Heart right ventricle (tissue), 16 donors: ENCODE measurements around the gene ITSN1. TPM values are rescaled to one million over a fixed set of nuclear protein-coding genes. Genes with fewer than 3 reads are reported as not detected.

Experiments used
- ATAC-seq, 8 donors: fragments of 200-7000 bp; cut with Tn5 transposase; one replicate each; pipeline ENCODE4 v1.9.1; 2020; ENCODE audit warnings: mild to moderate bottlenecking in 8 of 8, moderate library complexity in 8 of 8, moderate number of reproducible peaks in 1 of 8
- DNase-seq, 2 donors: peaks; one replicate each; pipeline ENCODE4 v3.0.0-alpha.2; 2020
- H3K27ac ChIP-seq, 10 donors: fragments of 200-600 bp; sonication (generic) in 2 of 10; one replicate each; pipeline versions ENCODE4 v1.5.0 to v1.8.0; 2020 to 2022; ENCODE audit warnings: mild to moderate bottlenecking in 3 of 10
- H3K27me3 ChIP-seq, 7 donors: fragments of 200-600 bp; one replicate each; pipeline ENCODE4 v1.8.0; 2021 to 2022; ENCODE audit warnings: mild to moderate bottlenecking in 2 of 7
- H3K36me3 ChIP-seq, 9 donors: fragments of 200-600 bp; sonication (generic) in 1 of 9; one replicate each; pipeline versions ENCODE4 v1.5.0 to v1.8.0; 2020 to 2022; ENCODE audit warnings: mild to moderate bottlenecking in 2 of 9
- H3K4me1 ChIP-seq, 9 donors: fragments of 200-600 bp; sonication (generic) in 1 of 9; one replicate each; pipeline versions ENCODE4 v1.5.0 to v1.8.0; 2020 to 2022; ENCODE audit warnings: mild to moderate bottlenecking in 4 of 9
- H3K4me3 ChIP-seq, 10 donors: fragments of 200-600 bp; sonication (generic) in 2 of 10; one replicate each; pipeline versions ENCODE4 v1.5.0 to v1.8.0; 2020 to 2022; ENCODE audit warnings: mild to moderate bottlenecking in 7 of 10, moderate library complexity in 2 of 10
- H3K9me3 ChIP-seq, 11 donors: fragments of 200-600 bp in 10 of 11; sonication (generic) in 2 of 11; one replicate each; pipeline versions ENCODE4 v1.5.0 to v1.8.0; 2013 to 2022; ENCODE audit warnings: mild to moderate bottlenecking in 2 of 11, control low read depth in 1 of 11, moderate library complexity in 1 of 11
- CTCF ChIP-seq, 9 donors: fragments of 200-600 bp; sonication (generic) in 2 of 9; IDR thresholded peaks; one replicate each; pipeline versions ENCODE4 v1.5.0 to v1.8.0; 2021 to 2022; ENCODE audit warnings: antibody characterized with exemption in 9 of 9, mild to moderate bottlenecking in 5 of 9, moderate library complexity in 1 of 9
- whole genome bisulfite sequencing, 2 donors: extraction: QIAGEN DNeasy Blood & Tissue Kit; methylation state at CpG; one replicate each; pipeline ENCODE4 v1.1.7; 2013; ENCODE audit warnings: inconsistent platforms in 1 of 2; 5-methylcytosine and 5-hydroxymethylcytosine counted together
- intact Hi-C, 10 donors: fragments of 100-400 bp; cut with DNase I; formaldehyde crosslinking; loops; one replicate each; pipeline versions ENCODE4 v1.11.1 to v1.14.2; 2022
- polyA plus RNA-seq, 2 donors: library from polyadenylated mRNA; stranded (reverse); fragments of 200-250 nt; gene quantifications; one replicate each; pipeline ENCODE4 v1.2.3, GENCODE V29; 2013
- total RNA-seq, 10 donors: library from RNA; stranded (reverse); fragmentation: NEBNext Ultra II Directional in 3 of 10; extraction: Animal tissue kit (Norgen Biotek cat#: 25700) in 3 of 10; gene quantifications; one replicate each; pipeline versions ENCODE4 v1.2.1 to v1.2.4, GENCODE V29; 2021 to 2023
- donor health status: Arrhythmogenic right ventricular cardiomyopathy.
- donor health status: ischemic (EF 13 %, LVEDD 7.1; RV severe dilation, severe dysfunction).
- donor health status: healthy with polysubstance abuse.
- donor health status: DM: no; HTN: yes; CAD: no.
- donor health status: DM: no; HTN: no; CAD: no.
- donor health status: ischemic (EF 25% LVEDD 6.9; RV normal size, moderate dysfunction).
- donor health status: ischemic (EF 25% LVEDD 5.7; RV mildly dilated, moderate dysfunction).
- donor health status: healthy.
- donor health status: DM: yes; HTN: yes; CAD: no.
- donor health status: Ischemic cardiomyopathy.
- donor health status: ischemic (EF 35%, LVEDD 5.7; RV mildly dilated, moderate dysfunction).
- donor health status: nonischemic (EF 11% LVEDD 7.7; RV severe dilation, severe dysfunction).
- donor health status: DM: yes; HTN: yes; CAD: no.
- donor health status: PGD.
- donor health status: ischemic (EF 29% LVEDD 5.4; RV normal size, mild dysfunction).
- donor health status: nonischemic (EF 23%, LVEDD 6.1; RV moderate dilation, normal function).

The ITSN1 gene
- total and polyA plus RNA-seq, 12 donors: 14.6 to 47.3 (median 32.3) TPM

- H3K9me3 ChIP-seq: peaks cover 0 to 12% (median 0%) of the 10 kb centered on the region in 11 donors
- DNase-seq (no peak), ATAC-seq (no peak)
- TF ChIP-seq CTCF (IDR thresholded peaks at IDR 0.05): no peak
- no peak overlapping the region for H3K4me3 ChIP-seq
- H3K27ac ChIP-seq: no peak overlapping the region
- WGBS, 2 donors: 90 to 98% methylated on average over 2 of the region's 2 CpGs
- no peaks in the 10 kb centered on the region for H3K36me3 ChIP-seq
- intact Hi-C loops: loop anchor here in 2 of 10 donors (10.0 kb wide), 2 partner anchors 79 to 389 kb away; no protein-coding TSS in a partner anchor
- no peaks in the 10 kb centered on the region for H3K27me3 ChIP-seq
- H3K4me1 ChIP-seq: peaks cover 0 to 36% (median 8%) of the 10 kb centered on the region in 9 donors
Measured at GRCh38 chr21:33945652-33946270, 303.5 kb downstream of the ITSN1 start.

- peak overlapping the region in 8 of 10 donors; percentile 3 to 84 (median 43) for H3K27ac ChIP-seq
- DNase-seq (peak; percentile 47 to 48), ATAC-seq (peak; percentile 88 to 98 (median 92))
- peaks cover 0 to 52% (median 8%) of the 10 kb centered on the region in 9 donors for H3K4me1 ChIP-seq
- H3K4me3 ChIP-seq: peak overlapping the region in 6 of 10 donors; percentile 2 to 32 (median 20)
- H3K27me3 ChIP-seq: no peaks in the 10 kb centered on the region
- intact Hi-C loops: loop anchor here in 2 of 10 donors (10.0 kb wide), 2 partner anchors 77 to 387 kb away; no protein-coding TSS in a partner anchor
- WGBS, 2 donors: 34 to 44% methylated on average over 9 of the region's 9 CpGs
- H3K36me3 ChIP-seq: no peaks in the 10 kb centered on the region
- no peak for TF ChIP-seq CTCF (IDR thresholded peaks at IDR 0.05)
- H3K9me3 ChIP-seq: peaks cover 0 to 12% (median 0%) of the 10 kb centered on the region in 11 donors
Measured at GRCh38 chr21:33947451-33948095, 305.3 kb downstream of the ITSN1 start.

- WGBS, 2 donors: 45 to 48% methylated on average over 17 of the region's 17 CpGs
- DNase-seq: peak; percentile 30 to 50
Measured at GRCh38 chr21:33948096-33948950, 306.0 kb downstream of the ITSN1 start.

More at GRCh38 chr21:33948096-33948950, 306.0 kb downstream of the ITSN1 start:
- H3K27ac ChIP-seq: peak overlapping the region in 7 of 10 donors; percentile 3 to 84 (median 52)
- H3K9me3 ChIP-seq: peaks cover 0 to 12% (median 0%) of the 10 kb centered on the region in 11 donors
- no peaks in the 10 kb centered on the region for H3K27me3 ChIP-seq
- peak overlapping the region in 6 of 10 donors; percentile 2 to 32 (median 20) for H3K4me3 ChIP-seq
- intact Hi-C loops: loop anchor here in 2 of 10 donors (10.0 kb wide), 2 partner anchors 76 to 386 kb away; no protein-coding TSS in a partner anchor
- peaks cover 0 to 52% (median 8%) of the 10 kb centered on the region in 9 donors for H3K4me1 ChIP-seq
- ATAC-seq: peak; percentile 13 to 77 (median 68)
- TF ChIP-seq CTCF (IDR thresholded peaks at IDR 0.05): no peak
- H3K36me3 ChIP-seq: no peaks in the 10 kb centered on the region
